Liver (tissue), 9 donors: ENCODE data around the gene RPS6KA3. TPM values are rescaled to one million over a fixed set of nuclear protein-coding genes. Genes with fewer than 3 reads are reported as not detected.

ENCODE experiments used
- DNase-seq: peaks from one replicate; pipeline ENCODE4 v3.0.0-alpha.2; 2017; ENCODE audit warnings: low spot score
- H3K27ac ChIP-seq, 2 donors: one replicate each; pipeline ENCODE4 v1.7.0; 2013; ENCODE audit warnings: inconsistent platforms in 2 of 2, low read length in 2 of 2, control low read depth in 1 of 2, low read depth in 1 of 2, mild to moderate bottlenecking in 1 of 2
- H3K27me3 ChIP-seq, 4 donors: one replicate each; pipeline versions ENCODE4 v1.6.1 to v1.7.0; 2013; ENCODE audit warnings: low read length in 3 of 4, inconsistent platforms in 1 of 4, mild to moderate bottlenecking in 1 of 4, moderate library complexity in 1 of 4; ENCODE audit not compliant: control insufficient read depth in 4 of 4, insufficient read depth in 4 of 4
- H3K36me3 ChIP-seq, 4 donors: one replicate each; pipeline versions ENCODE4 v1.6.1 to v1.7.0; 2013; ENCODE audit warnings: low read length in 3 of 4, mild to moderate bottlenecking in 3 of 4, low read depth in 1 of 4, moderate library complexity in 1 of 4; ENCODE audit not compliant: control insufficient read depth in 4 of 4, insufficient read depth in 3 of 4
- H3K4me1 ChIP-seq, 4 donors: one replicate each; pipeline versions ENCODE4 v1.6.1 to v1.7.0; 2013; ENCODE audit warnings: low read length in 3 of 4, mild to moderate bottlenecking in 3 of 4, moderate library complexity in 1 of 4; ENCODE audit not compliant: control insufficient read depth in 4 of 4, insufficient read depth in 4 of 4
- H3K4me3 ChIP-seq, 3 donors: one replicate each; pipeline versions ENCODE4 v1.6.1 to v1.7.0; 2013; ENCODE audit warnings: low read length in 3 of 3, control low read depth in 1 of 3, low read depth in 1 of 3, mild to moderate bottlenecking in 1 of 3
- H3K9ac ChIP-seq, 2 donors: one replicate each; pipeline ENCODE4 v1.7.0; 2013; ENCODE audit warnings: low read length in 2 of 2, mild to moderate bottlenecking in 2 of 2, moderate library complexity in 2 of 2, control low read depth in 1 of 2, low read depth in 1 of 2
- H3K9me3 ChIP-seq, 4 donors: one replicate each; pipeline versions ENCODE4 v1.6.1 to v1.7.0; 2013; ENCODE audit warnings: low read length in 3 of 4; ENCODE audit not compliant: control insufficient read depth in 4 of 4
- EGR1 ChIP-seq, 2 donors: IDR thresholded peaks; 2 replicates each; pipeline ENCODE4 v1.6.1; 2016 to 2018; ENCODE audit warnings: antibody characterized with exemption in 2 of 2, low read depth in 2 of 2
- FOXA1 ChIP-seq: IDR thresholded peaks from 2 replicates; pipeline ENCODE4 v1.6.1; 2016; ENCODE audit warnings: antibody characterized with exemption
- FOXA2 ChIP-seq: IDR thresholded peaks from 2 replicates; pipeline ENCODE4 v1.6.1; 2016; ENCODE audit warnings: antibody characterized with exemption
- GABPA ChIP-seq, 2 donors: IDR thresholded peaks in 1 of 2; conservative IDR thresholded peaks in 1 of 2; 2 replicates each; pipeline ENCODE4 v1.6.1; 2016; ENCODE audit warnings: antibody characterized with exemption in 2 of 2, mild to moderate bottlenecking in 1 of 2, moderate library complexity in 1 of 2
- HNF4A ChIP-seq, 2 donors: conservative IDR thresholded peaks; 2 replicates each; pipeline ENCODE4 v1.6.1; 2016; ENCODE audit warnings: antibody characterized with exemption in 2 of 2, mild to moderate bottlenecking in 2 of 2
- HNF4G ChIP-seq: IDR thresholded peaks from 2 replicates; pipeline ENCODE4 v1.6.1; 2016; ENCODE audit warnings: antibody characterized with exemption
- JUND ChIP-seq, 2 donors: IDR thresholded peaks; 2 replicates each; pipeline ENCODE4 v1.6.1; 2016; ENCODE audit warnings: antibody characterized with exemption in 2 of 2
- NR2F2 ChIP-seq: IDR thresholded peaks from 2 replicates; pipeline ENCODE4 v1.6.1; 2016; ENCODE audit warnings: antibody characterized with exemption
- RAD21 ChIP-seq, 2 donors: IDR thresholded peaks; 2 replicates each; pipeline ENCODE4 v1.6.1; 2016; ENCODE audit warnings: antibody characterized with exemption in 2 of 2, mild to moderate bottlenecking in 2 of 2
- RXRA ChIP-seq, 2 donors: IDR thresholded peaks; 2 replicates each; pipeline ENCODE4 v1.6.1; 2017 to 2018; ENCODE audit warnings: antibody characterized with exemption in 2 of 2, mild to moderate bottlenecking in 1 of 2
- SP1 ChIP-seq: IDR thresholded peaks from 2 replicates; pipeline ENCODE4 v1.6.1; 2018; ENCODE audit warnings: antibody characterized with exemption, mild to moderate bottlenecking
- TAF1 ChIP-seq: conservative IDR thresholded peaks from 2 replicates; pipeline ENCODE4 v1.6.1; 2016; ENCODE audit warnings: antibody characterized with exemption, mild to moderate bottlenecking
- YY1 ChIP-seq: IDR thresholded peaks from 2 replicates; pipeline ENCODE4 v1.6.1; 2016; ENCODE audit warnings: antibody characterized with exemption, mild to moderate bottlenecking
- WGBS: extraction: QIAGEN DNeasy Blood & Tissue Kit; methylation state at CpG from one replicate; pipeline ENCODE4 v1.1.7; 2013; 5-methylcytosine and 5-hydroxymethylcytosine counted together
- polyA plus RNA-seq, 2 donors: library from polyadenylated mRNA; stranded (reverse) in 1 of 2; unstranded in 1 of 2; fragments of 200-250 nt in 1 of 2; fragments of >200 nt in 1 of 2; fragmentation: Nextera tagmentation in 1 of 2; extraction: Ambion mirVana in 1 of 2; gene quantifications; one replicate each; pipeline versions ENCODE4 v1.2.1 to v1.2.3, GENCODE V29; 2013 to 2015
- total RNA-seq, 2 donors: library from RNA; depleted of rRNA; stranded (reverse); fragments of >200 nt; gene quantifications; one replicate each; pipeline ENCODE4 v1.2.3, GENCODE V29; 2014
- TF ChIP-seq, protein P1 (sequence below): fragments of 150-350 bp; IDR thresholded peaks from 2 replicates; pipeline ENCODE4 v1.5.1; 2017; ENCODE audit warnings: improper control_type of control experiment, low read depth, low read length; ENCODE audit not compliant: missing input control
- TF ChIP-seq, protein P2 (sequence below): IDR thresholded peaks from 2 replicates; pipeline ENCODE4 v1.6.1; 2016; ENCODE audit warnings: antibody characterized with exemption
- TF ChIP-seq, protein P3 (sequence below): IDR thresholded peaks from 2 replicates; pipeline ENCODE4 v1.6.1; 2016; ENCODE audit warnings: antibody characterized with exemption, mild to moderate bottlenecking
- TF ChIP-seq, protein P4 (sequence below): IDR thresholded peaks from 2 replicates; pipeline ENCODE4 v1.6.1; 2016; ENCODE audit warnings: antibody characterized with exemption
- TF ChIP-seq, protein P5 (sequence below): IDR thresholded peaks from 2 replicates; pipeline ENCODE4 v1.6.1; 2016; ENCODE audit warnings: antibody characterized with exemption
- donor health status: healthy.
- donor health status: healthy.
- donor health status: healthy.
- donor health status: healthy.
- donor health status: healthy.

Gene RPS6KA3
- total and polyA plus RNA-seq, 4 donors = 11.1 to 69.7 (median 38.8) TPM

DNA sequence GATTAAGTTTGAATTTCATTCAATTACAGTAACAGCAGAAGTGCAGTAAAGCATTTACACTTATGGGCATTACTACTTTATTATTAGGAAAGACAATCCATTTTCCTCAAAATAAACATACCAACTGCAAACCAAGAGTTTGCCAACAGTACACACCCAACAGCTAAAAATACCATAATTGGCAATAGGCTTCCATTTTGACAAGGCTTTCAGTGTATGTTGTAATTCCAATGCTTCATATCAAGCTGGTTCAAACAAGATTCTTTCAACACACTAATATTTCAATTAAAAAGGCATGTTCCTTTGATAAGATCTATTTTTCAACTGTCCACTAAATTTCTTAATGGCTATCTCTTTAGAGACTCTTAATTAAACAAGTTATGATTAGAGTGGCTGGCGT lies 137.2 kb downstream of the RPS6KA3 start:
- Histone ChIP-seq H3K4me1 (no peaks in the 10 kb centered on the region), H3K9me3 (no peaks in the 10 kb centered on the region), H3K27ac (no peak overlapping the region), H3K4me3 (no peak overlapping the region), H3K9ac (no peak overlapping the region), H3K36me3 (peaks cover 0 to 59% (median 35%) of the 10 kb centered on the region in 4 donors), H3K27me3 (no peaks in the 10 kb centered on the region)
- no peak for DNase-seq
- 91% methylated on average over 1 of the region's 1 CpG for WGBS
- no peak for TF ChIP-seq GABPA (IDR thresholded peaks at IDR 0.05 in 1 of 2, conservative IDR thresholded peaks at IDR 0.05 in 1 of 2)
- TF ChIP-seq, protein P1, sequence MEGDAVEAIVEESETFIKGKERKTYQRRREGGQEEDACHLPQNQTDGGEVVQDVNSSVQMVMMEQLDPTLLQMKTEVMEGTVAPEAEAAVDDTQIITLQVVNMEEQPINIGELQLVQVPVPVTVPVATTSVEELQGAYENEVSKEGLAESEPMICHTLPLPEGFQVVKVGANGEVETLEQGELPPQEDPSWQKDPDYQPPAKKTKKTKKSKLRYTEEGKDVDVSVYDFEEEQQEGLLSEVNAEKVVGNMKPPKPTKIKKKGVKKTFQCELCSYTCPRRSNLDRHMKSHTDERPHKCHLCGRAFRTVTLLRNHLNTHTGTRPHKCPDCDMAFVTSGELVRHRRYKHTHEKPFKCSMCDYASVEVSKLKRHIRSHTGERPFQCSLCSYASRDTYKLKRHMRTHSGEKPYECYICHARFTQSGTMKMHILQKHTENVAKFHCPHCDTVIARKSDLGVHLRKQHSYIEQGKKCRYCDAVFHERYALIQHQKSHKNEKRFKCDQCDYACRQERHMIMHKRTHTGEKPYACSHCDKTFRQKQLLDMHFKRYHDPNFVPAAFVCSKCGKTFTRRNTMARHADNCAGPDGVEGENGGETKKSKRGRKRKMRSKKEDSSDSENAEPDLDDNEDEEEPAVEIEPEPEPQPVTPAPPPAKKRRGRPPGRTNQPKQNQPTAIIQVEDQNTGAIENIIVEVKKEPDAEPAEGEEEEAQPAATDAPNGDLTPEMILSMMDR = no peak
- TF ChIP-seq, protein P2, sequence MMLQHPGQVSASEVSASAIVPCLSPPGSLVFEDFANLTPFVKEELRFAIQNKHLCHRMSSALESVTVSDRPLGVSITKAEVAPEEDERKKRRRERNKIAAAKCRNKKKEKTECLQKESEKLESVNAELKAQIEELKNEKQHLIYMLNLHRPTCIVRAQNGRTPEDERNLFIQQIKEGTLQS = no peak
- TF ChIP-seq NR2F2 = no peak
- TF ChIP-seq FOXA1 = no peak
- TF ChIP-seq HNF4A (conservative IDR thresholded peaks at IDR 0.05) = no peak
- no peak for TF ChIP-seq RXRA (IDR thresholded peaks at IDR 0.05)
- TF ChIP-seq HNF4G = no peak
- no peak for TF ChIP-seq YY1
- no peak for TF ChIP-seq TAF1
- TF ChIP-seq, protein P3, sequence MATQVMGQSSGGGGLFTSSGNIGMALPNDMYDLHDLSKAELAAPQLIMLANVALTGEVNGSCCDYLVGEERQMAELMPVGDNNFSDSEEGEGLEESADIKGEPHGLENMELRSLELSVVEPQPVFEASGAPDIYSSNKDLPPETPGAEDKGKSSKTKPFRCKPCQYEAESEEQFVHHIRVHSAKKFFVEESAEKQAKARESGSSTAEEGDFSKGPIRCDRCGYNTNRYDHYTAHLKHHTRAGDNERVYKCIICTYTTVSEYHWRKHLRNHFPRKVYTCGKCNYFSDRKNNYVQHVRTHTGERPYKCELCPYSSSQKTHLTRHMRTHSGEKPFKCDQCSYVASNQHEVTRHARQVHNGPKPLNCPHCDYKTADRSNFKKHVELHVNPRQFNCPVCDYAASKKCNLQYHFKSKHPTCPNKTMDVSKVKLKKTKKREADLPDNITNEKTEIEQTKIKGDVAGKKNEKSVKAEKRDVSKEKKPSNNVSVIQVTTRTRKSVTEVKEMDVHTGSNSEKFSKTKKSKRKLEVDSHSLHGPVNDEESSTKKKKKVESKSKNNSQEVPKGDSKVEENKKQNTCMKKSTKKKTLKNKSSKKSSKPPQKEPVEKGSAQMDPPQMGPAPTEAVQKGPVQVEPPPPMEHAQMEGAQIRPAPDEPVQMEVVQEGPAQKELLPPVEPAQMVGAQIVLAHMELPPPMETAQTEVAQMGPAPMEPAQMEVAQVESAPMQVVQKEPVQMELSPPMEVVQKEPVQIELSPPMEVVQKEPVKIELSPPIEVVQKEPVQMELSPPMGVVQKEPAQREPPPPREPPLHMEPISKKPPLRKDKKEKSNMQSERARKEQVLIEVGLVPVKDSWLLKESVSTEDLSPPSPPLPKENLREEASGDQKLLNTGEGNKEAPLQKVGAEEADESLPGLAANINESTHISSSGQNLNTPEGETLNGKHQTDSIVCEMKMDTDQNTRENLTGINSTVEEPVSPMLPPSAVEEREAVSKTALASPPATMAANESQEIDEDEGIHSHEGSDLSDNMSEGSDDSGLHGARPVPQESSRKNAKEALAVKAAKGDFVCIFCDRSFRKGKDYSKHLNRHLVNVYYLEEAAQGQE = no peak
- no peak for TF ChIP-seq FOXA2
- no peak for TF ChIP-seq EGR1 (IDR thresholded peaks at IDR 0.05; ENCODE audit: low read depth in 2 of 2)
- TF ChIP-seq SP1 = no peak
- TF ChIP-seq, protein P4, sequence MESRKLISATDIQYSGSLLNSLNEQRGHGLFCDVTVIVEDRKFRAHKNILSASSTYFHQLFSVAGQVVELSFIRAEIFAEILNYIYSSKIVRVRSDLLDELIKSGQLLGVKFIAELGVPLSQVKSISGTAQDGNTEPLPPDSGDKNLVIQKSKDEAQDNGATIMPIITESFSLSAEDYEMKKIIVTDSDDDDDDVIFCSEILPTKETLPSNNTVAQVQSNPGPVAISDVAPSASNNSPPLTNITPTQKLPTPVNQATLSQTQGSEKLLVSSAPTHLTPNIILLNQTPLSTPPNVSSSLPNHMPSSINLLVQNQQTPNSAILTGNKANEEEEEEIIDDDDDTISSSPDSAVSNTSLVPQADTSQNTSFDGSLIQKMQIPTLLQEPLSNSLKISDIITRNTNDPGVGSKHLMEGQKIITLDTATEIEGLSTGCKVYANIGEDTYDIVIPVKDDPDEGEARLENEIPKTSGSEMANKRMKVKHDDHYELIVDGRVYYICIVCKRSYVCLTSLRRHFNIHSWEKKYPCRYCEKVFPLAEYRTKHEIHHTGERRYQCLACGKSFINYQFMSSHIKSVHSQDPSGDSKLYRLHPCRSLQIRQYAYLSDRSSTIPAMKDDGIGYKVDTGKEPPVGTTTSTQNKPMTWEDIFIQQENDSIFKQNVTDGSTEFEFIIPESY = no peak
- TF ChIP-seq RAD21 (IDR thresholded peaks at IDR 0.05) = no peak
- no peak for TF ChIP-seq JUND (IDR thresholded peaks at IDR 0.05)
- TF ChIP-seq, protein P5, sequence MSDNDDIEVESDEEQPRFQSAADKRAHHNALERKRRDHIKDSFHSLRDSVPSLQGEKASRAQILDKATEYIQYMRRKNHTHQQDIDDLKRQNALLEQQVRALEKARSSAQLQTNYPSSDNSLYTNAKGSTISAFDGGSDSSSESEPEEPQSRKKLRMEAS = no peak
